Activated CD4-positive, alpha-beta T cell treated with anti-CD3 and anti-CD28 coated beads for 4 hours (primary cell): ENCODE measurements around the gene SLC47A1.

Source experiments
- DNase-seq, 2 donors: peaks; one replicate each; pipeline ENCODE4 v3.0.0-alpha.2; 2020

Gene SLC47A1

GRCh38 chr17:19610879-19611278 lies 77.2 kb downstream of the SLC47A1 start:
- DNase-seq = no peak

GRCh38 chr17:19613979-19614378 lies 80.3 kb downstream of the SLC47A1 start:
- DNase-seq = no peak

GRCh38 chr17:19614900-19615299 lies 81.2 kb downstream of the SLC47A1 start:
- no peak for DNase-seq

GRCh38 chr17:19618015-19618414 lies 84.4 kb downstream of the SLC47A1 start:
- DNase-seq = no peak

GRCh38 chr17:19619705-19620325 lies 86.2 kb downstream of the SLC47A1 start:
- no peak for DNase-seq

DNA sequence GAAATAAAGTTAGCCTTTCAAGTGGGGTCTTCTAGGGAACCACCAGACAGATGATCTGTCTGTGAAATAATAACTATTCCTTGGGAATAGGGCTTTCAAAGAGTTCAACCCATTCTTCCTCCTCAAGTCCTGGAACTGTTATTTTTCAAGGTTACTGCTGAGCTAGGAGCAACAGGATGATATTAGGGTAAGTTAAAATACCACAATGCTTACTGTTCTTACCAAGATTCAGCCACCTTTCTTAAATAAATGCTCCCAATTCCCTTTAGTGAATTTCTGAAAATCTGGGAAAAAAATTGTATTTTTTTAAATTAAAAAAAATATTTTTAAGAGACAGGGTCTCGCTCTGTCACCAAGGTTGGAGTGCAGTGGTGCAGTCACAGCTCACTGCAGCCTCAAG lies 88.0 kb downstream of the SLC47A1 start:
- DNase-seq = no peak

DNA sequence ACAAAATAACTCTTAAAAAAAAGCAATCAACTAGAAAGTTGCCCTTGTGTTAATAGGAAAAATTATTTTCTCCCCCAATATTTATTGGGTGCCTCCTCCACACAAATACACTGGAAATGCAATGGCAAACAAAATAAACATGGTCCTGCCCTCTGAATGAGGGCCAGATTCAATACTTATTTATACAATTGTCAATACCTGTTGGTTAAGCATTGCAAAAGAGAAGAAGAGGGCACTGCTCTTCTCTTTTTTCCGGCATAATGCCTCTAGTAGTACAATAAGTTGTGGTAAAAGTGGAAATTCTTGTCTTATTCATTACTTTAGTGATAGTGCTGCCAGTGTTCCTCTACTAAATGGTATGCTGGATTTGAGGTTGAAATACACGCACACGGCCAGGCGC lies 92.4 kb downstream of the SLC47A1 start:
- no peak for DNase-seq
